Activated T-cell treated with anti-CD3 and anti-CD28 coated beads for 1 hour (primary cell): ENCODE results near the gene CTSE.

ENCODE experiments used
- DNase-seq: peaks from one replicate; pipeline ENCODE4 v3.0.0-alpha.2; 2020; ENCODE audit warnings: low read depth

The CTSE gene

DNA sequence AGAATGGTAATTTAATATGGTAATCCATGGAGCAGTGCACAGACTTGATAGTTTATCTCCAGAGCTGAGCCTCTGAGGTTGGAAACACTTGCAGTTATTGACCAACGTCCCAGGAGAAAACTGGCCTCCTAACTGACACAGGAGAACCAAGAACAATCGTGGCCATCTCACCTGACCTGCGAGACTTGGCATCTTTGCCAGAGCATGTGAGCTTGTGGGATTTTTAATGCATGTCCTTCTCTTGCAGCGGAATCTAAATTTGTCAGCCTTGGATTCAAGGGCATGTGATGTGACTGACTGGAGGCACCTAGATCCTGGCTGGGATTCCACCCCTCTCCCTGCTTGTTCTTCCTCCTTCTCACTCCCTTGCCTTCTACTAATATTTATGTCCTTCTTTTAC, 52.6 kb downstream of the CTSE start:
- DNase-seq, result no peak

GRCh38 chr1:205970486-205970885, 53.2 kb downstream of the CTSE start:
- DNase-seq, result no peak

- DNase-seq, result no peak
These were observed 54.5 kb downstream of the CTSE start for GRCh38 chr1:205969229-205969628.

- DNase-seq, result no peak
These were observed 56.0 kb downstream of the CTSE start for GRCh38 chr1:205967554-205968335.

GRCh38 chr1:205965036-205965884, 58.4 kb downstream of the CTSE start:
- DNase-seq, result no peak

GRCh38 chr1:205963352-205964155, 60.1 kb downstream of the CTSE start:
- DNase-seq, result no peak

DNA sequence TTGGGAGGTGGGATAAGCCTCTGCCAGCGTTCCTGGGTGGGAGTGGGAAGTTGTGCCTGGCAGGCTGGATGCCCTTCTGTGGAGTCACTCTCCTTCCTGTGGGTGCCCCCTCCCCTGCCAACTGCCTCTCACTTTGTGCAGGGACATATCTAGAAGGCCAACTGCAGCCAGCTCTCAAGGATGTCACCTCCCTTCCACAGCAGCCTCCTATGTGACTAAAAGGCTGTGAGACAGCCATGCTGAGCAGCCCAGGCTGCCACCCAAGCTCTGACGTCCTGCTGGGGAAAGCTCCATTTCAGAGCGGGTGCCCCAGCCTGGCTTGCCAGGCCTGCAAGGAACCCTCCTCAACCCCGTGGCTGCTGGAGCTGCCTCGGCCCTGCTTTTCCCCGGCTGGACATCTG, 60.9 kb downstream of the CTSE start:
- DNase-seq, result no peak

GRCh38 chr1:205961991-205962820, 61.5 kb downstream of the CTSE start:
- DNase-seq, result no peak

GRCh38 chr1:205961405-205961804, 62.3 kb downstream of the CTSE start:
- DNase-seq, result no peak

DNA sequence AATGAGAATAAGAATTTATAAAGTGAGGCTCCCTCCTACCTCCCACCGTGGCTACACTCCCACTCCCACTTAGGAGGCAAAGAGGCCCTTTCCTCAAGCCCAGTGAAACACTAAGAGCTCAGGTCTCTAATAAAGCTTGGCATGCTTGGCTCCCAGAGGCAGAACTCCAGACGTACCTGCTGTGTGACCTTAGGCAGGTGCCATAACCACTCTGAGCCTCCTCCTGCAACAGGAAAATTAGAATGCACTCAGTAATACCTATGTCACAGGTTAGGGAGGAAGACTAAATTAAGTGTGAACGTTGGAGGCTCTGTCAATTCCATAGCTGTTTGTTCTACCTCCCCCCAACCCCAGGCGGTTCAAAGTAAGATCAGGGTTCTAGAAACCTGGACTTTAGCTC, 63.9 kb downstream of the CTSE start:
- no peak for DNase-seq
